ENCODE results near the gene PCDH9.
"Not testable (repeated sequence)": the region's sequence is repeated elsewhere in the genome, so short reads cannot be mapped to it uniquely, and the experiment has no call there.

DNA sequence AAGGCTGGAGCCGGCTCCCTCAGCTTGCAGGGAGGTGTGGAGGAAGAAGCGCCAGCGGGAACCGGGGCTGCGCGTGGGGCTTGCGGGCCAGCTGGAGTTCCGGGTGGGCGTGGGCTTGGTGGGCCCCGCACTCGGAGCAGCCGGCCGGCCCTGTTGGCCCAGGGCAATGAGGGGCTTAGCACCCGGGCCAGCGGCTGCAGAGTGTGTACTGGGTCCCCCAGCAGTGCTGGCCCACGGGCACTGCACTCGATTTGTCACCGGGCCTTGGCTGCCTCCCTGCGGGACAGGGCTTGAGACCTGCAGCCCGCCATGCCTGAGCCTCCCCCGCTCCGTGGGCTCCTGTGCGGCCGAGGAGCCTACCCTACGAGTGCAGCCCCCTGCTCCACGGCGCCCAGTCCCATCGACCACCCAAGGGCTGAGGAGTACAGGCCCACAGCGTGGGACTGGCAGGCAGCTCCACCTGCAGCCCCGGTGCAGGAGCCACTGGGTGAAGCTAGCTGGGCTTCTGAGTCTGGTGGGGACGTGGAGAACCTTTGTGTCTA lies 608.2 kb downstream of the PCDH9 start:
- TF ChIP-seq, protein P1, sequence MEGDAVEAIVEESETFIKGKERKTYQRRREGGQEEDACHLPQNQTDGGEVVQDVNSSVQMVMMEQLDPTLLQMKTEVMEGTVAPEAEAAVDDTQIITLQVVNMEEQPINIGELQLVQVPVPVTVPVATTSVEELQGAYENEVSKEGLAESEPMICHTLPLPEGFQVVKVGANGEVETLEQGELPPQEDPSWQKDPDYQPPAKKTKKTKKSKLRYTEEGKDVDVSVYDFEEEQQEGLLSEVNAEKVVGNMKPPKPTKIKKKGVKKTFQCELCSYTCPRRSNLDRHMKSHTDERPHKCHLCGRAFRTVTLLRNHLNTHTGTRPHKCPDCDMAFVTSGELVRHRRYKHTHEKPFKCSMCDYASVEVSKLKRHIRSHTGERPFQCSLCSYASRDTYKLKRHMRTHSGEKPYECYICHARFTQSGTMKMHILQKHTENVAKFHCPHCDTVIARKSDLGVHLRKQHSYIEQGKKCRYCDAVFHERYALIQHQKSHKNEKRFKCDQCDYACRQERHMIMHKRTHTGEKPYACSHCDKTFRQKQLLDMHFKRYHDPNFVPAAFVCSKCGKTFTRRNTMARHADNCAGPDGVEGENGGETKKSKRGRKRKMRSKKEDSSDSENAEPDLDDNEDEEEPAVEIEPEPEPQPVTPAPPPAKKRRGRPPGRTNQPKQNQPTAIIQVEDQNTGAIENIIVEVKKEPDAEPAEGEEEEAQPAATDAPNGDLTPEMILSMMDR (conservative IDR thresholded peaks at IDR 0.05 in 1 of 2, IDR thresholded peaks at IDR 0.05 in 1 of 2; ENCODE audit: extremely low read depth in 1 of 2, insufficient read depth in 1 of 2, low read depth in 1 of 2, low read length in 2 of 2) = not testable (repeated sequence)
- not testable (repeated sequence) for TF ChIP-seq EZH2 (IDR thresholded peaks at IDR 0.05; ENCODE audit: borderline replicate concordance, low read length)

Data from mammary epithelial cell (primary cell).